Kidney (tissue), 14 donors: ENCODE results near the gene SCAF8. TPM values are rescaled to one million over a fixed set of nuclear protein-coding genes. Genes with fewer than 3 reads are reported as not detected.

ENCODE experiments used
- DNase-seq, 5 donors: peaks; one replicate each; pipeline ENCODE4 v3.0.0-alpha.2; 2013 to 2020
- FAIRE-seq: peaks from 2 replicates; lab custom pipeline; 2012; peaks lifted over from hg19 to GRCh38; lab: Jason Lieb, UNC
- H3K27ac ChIP-seq, 2 donors: one replicate each; pipeline ENCODE4 v1.7.0; 2013; ENCODE audit warnings: low read depth in 2 of 2, low read length in 2 of 2, inconsistent platforms in 1 of 2
- H3K27me3 ChIP-seq: one replicate; pipeline ENCODE4 v1.7.1; 2013; ENCODE audit warnings: low read length, inconsistent platforms; ENCODE audit not compliant: control insufficient read depth, insufficient read depth
- H3K36me3 ChIP-seq, 3 donors: one replicate each; pipeline versions ENCODE4 v1.7.0 to v1.7.1; 2013; ENCODE audit warnings: low read length in 3 of 3, control low read depth in 1 of 3, inconsistent platforms in 1 of 3; ENCODE audit not compliant: insufficient read depth in 3 of 3, control insufficient read depth in 2 of 3
- H3K4me1 ChIP-seq, 3 donors: one replicate each; pipeline versions ENCODE4 v1.7.0 to v1.7.1; 2013; ENCODE audit warnings: low read length in 3 of 3, inconsistent platforms in 1 of 3, low read depth in 1 of 3; ENCODE audit not compliant: control insufficient read depth in 2 of 3, insufficient read depth in 2 of 3
- H3K4me3 ChIP-seq, 3 donors: one replicate each; pipeline versions ENCODE4 v1.7.0 to v1.8.1; 2013; ENCODE audit warnings: low read length in 3 of 3, control low read depth in 1 of 3, inconsistent platforms in 1 of 3
- H3K9ac ChIP-seq, 3 donors: one replicate each; pipeline versions ENCODE4 v1.7.0 to v1.7.1; 2013; ENCODE audit warnings: low read length in 3 of 3, control low read depth in 1 of 3, inconsistent platforms in 1 of 3
- H3K9me3 ChIP-seq, 3 donors: one replicate each; pipeline versions ENCODE4 v1.7.0 to v1.7.1; 2013; ENCODE audit warnings: low read length in 3 of 3, control low read depth in 1 of 3, inconsistent platforms in 1 of 3; ENCODE audit not compliant: control insufficient read depth in 2 of 3, insufficient read depth in 1 of 3
- CTCF ChIP-seq: IDR thresholded peaks from 3 replicates; pipeline ENCODE4 v1.5.1; 2012; ENCODE audit warnings: mild to moderate bottlenecking, moderate library complexity, borderline replicate concordance; ENCODE audit not compliant: insufficient read depth; ENCODE audit errors: extremely low read depth
- intact Hi-C: fragments of 100-400 bp; cut with DNase I; formaldehyde crosslinking; loops from one replicate; pipeline ENCODE4 v1.11.1; 2022
- polyA plus RNA-seq: library from polyadenylated mRNA; stranded (reverse); fragments of 350-450 nt; fragmentation: Illumina TruSeq; extraction: RNeasy Lipid Tissue Mini Kit (QIAGEN cat#74804); gene quantifications from one replicate; pipeline ENCODE4 v1.2.3, GENCODE V29; 2014; ENCODE audit warnings: low read depth, low replicate concordance; ENCODE audit not compliant: insufficient read depth
- total RNA-seq: library from RNA; stranded (reverse); fragmentation: NEBNext Ultra II Directional; extraction: Animal tissue kit (Norgen Biotek cat#: 25700); gene quantifications from one replicate; pipeline ENCODE4 v1.2.1, GENCODE V29; 2021
- donor health status: control.
- donor health status: control.
- donor health status: control.
- donor health status: control.
- donor health status: control.
- donor health status: DM: yes; HTN: yes; CAD: no.
- donor health status: Normal renal cell carcinoma (clear cell type).

The SCAF8 gene
- total and polyA plus RNA-seq, 2 donors from 2014 or later, result 8.3 to 52.2 TPM

DNA sequence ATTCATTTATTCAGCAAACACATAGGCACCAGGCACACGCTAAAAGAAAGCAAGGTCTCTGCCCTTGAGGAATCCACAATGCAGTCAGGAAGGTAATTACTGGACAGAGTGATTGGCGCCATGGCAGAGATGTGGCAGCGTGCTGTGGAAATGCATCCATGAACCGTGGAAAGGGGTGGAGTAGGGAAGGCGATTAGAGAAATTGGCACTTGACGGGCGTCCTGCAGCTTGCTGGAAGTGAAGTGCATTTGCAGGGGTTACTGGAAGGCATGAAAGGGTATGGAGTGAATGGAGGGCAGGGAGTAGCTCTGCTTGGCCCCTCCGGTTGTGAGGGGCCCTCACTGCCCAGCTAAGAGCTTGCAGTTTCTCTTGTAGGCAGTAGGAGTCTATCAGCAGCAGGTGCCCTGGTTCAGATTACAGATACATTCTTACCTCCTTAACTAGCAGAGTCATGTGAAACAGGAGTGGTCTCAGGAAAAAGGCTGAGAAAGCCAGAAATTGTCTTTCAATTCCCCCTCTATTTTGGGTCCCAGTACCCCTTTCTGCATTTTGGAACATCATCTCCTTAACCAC lies 139.4 kb downstream of the SCAF8 start:
- H3K36me3 ChIP-seq, result no peaks in the 10 kb centered on the region
- H3K9ac ChIP-seq, result no peak overlapping the region
- no peak overlapping the region for H3K27ac ChIP-seq
- DNase-seq (peak in 3 of 5 donors; percentile 31 to 48 (median 46)), FAIRE-seq (no peak)
- H3K4me3 ChIP-seq, result no peak overlapping the region
- intact Hi-C loops, result no loop called here
- TF ChIP-seq CTCF, result no peak
- H3K4me1 ChIP-seq, result peaks cover 0 to 4% (median 0%) of the 10 kb centered on the region in 3 donors
- no peaks in the 10 kb centered on the region for H3K27me3 ChIP-seq
- no peaks in the 10 kb centered on the region for H3K9me3 ChIP-seq

DNA sequence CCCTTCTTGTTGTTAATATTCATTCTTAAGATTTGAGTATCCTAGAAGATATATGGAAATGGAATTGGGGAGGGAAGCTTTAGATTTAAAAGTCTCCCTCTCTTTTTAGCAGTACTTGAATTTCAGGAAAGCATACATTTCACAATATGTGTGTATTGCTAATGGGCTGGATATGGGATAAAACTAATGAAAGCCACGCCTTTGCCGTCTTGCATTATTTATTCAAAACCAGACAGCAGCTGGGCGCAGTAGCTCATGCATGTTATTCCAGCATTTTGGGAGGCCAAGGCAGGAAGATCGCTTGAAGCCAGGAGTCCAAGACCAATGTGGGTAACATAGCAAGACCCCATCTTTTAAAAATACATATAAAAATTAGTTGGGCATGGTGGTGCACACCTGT lies 140.3 kb downstream of the SCAF8 start:
- FAIRE-seq (no peak), DNase-seq (no peak)
- peaks cover 0 to 4% (median 0%) of the 10 kb centered on the region in 3 donors for H3K4me1 ChIP-seq
- no peak overlapping the region for H3K4me3 ChIP-seq
- H3K9me3 ChIP-seq, result no peaks in the 10 kb centered on the region
- no peak for TF ChIP-seq CTCF
- no peaks in the 10 kb centered on the region for H3K27me3 ChIP-seq
- H3K9ac ChIP-seq, result no peak overlapping the region
- H3K36me3 ChIP-seq, result no peaks in the 10 kb centered on the region
- H3K27ac ChIP-seq, result no peak overlapping the region
- intact Hi-C loops, result no loop called here

GRCh38 chr6:154874773-154875592 lies 141.8 kb downstream of the SCAF8 start:
- Histone ChIP-seq H3K27ac (no peak overlapping the region), H3K9ac (no peak overlapping the region), H3K36me3 (no peaks in the 10 kb centered on the region), H3K27me3 (no peaks in the 10 kb centered on the region), H3K4me1 (peaks cover 0 to 4% (median 0%) of the 10 kb centered on the region in 3 donors), H3K9me3 (no peaks in the 10 kb centered on the region), H3K4me3 (no peak overlapping the region)
- no peak for TF ChIP-seq CTCF
- FAIRE-seq, result no peak
- intact Hi-C loops, result no loop called here
- peak in 3 of 5 donors; percentile 18 to 61 (median 47) for DNase-seq
